K562 (cell line): Measurements from ENCODE around the gene ARPC4. TPM values are rescaled to one million over a fixed set of nuclear protein-coding genes. Genes with fewer than 3 reads are reported as not detected.
A peak's percentile ranks its signal among the peaks of the same experiment; 100 is the strongest.

Source experiments
- ARHGAP35 ChIP-seq: fragments of 450-650 bp; IDR thresholded peaks from 2 replicates; pipeline ENCODE4 v1.6.1; 2018; ENCODE audit not compliant: partially characterized antibody
- ARNT ChIP-seq, 2 experiments: fragments of 450-650 bp; IDR thresholded peaks; 2 replicates each; pipeline ENCODE4 v1.6.1; 2016; ENCODE audit warnings: mild to moderate bottlenecking in 1 of 2
- CXXC5 ChIP-seq: fragments of 250-450 bp; sonication (Bioruptor Pico); IDR thresholded peaks from 2 replicates; pipeline ENCODE4 v1.8.0; 2022; ENCODE audit warnings: inconsistent platforms, mild to moderate bottlenecking, moderate library complexity
- FUS ChIP-seq: fragments of 200-400 bp; formaldehyde crosslinking; optimal IDR thresholded peaks from 2 replicates; pipeline ENCODE3; 2017; ENCODE audit warnings: low read depth, low read length
- HDAC2 ChIP-seq: fragments of 450-650 bp; IDR thresholded peaks from 2 replicates; pipeline ENCODE4 v1.6.1; 2016; ENCODE audit warnings: mild to moderate bottlenecking
- JUNB ChIP-seq: fragments of 450-650 bp; formaldehyde crosslinking; conservative IDR thresholded peaks from 2 replicates; pipeline ENCODE4 v1.4.0; 2020; ENCODE audit warnings: mild to moderate bottlenecking
- KDM1A ChIP-seq, 2 experiments: fragments of 450-650 bp; IDR thresholded peaks; 2 replicates each; pipeline ENCODE4 v1.6.1; 2016; ENCODE audit warnings: mild to moderate bottlenecking in 2 of 2
- NR2C2 ChIP-seq, 2 experiments: fragments of 200-800 bp in 1 of 2; sonication (Bioruptor generic) in 1 of 2; sonication (generic) in 1 of 2; formaldehyde crosslinking in 1 of 2; IDR thresholded peaks; 2 replicates each; pipeline versions ENCODE4 v1.6.1 to v1.8.0; 2016 to 2022; ENCODE audit warnings: mild to moderate bottlenecking in 1 of 2, missing compliant biosample characterization in 1 of 2, missing genetic modification characterization in 1 of 2, missing genetic modification reagents in 1 of 2
- PCBP2 ChIP-seq: fragments of 200-400 bp; formaldehyde crosslinking; IDR thresholded peaks from 2 replicates; pipeline ENCODE4 v1.6.1; 2018; ENCODE audit warnings: low read length, low read depth, mild to moderate bottlenecking, moderate library complexity; ENCODE audit not compliant: poor library complexity, severe bottlenecking
- RCOR1 ChIP-seq, 2 experiments: IDR thresholded peaks; 2 replicates each; pipeline ENCODE4 v1.6.1; 2012; ENCODE audit warnings: low read depth in 2 of 2, low read length in 2 of 2, borderline replicate concordance in 1 of 2, improper control_type of control experiment in 1 of 2
- SMAD3 ChIP-seq: fragments of 450-650 bp; formaldehyde crosslinking; conservative IDR thresholded peaks from 2 replicates; pipeline ENCODE4 v1.4.0; 2020; ENCODE audit warnings: mild to moderate bottlenecking
- SMARCC2 ChIP-seq: fragments of 450-650 bp; IDR thresholded peaks from 2 replicates; pipeline ENCODE4 v1.6.1; 2017; ENCODE audit warnings: antibody characterized with exemption, moderate library complexity, mild to moderate bottlenecking, low read depth
- SREBF2 ChIP-seq: sonication (generic); formaldehyde crosslinking; IDR thresholded peaks from 2 replicates; pipeline ENCODE4 v1.4.0; 2020; ENCODE audit warnings: mild to moderate bottlenecking, missing genetic modification reagents
- TCFL5 ChIP-seq: fragments of 250-450 bp; sonication (Bioruptor Pico); conservative IDR thresholded peaks from 2 replicates; pipeline ENCODE4 v1.6.1; 2021; ENCODE audit warnings: mild to moderate bottlenecking, moderate library complexity, matching md5 sums
- ZFPM2 ChIP-seq: fragments of 250-450 bp; sonication (Bioruptor Pico); IDR thresholded peaks from 2 replicates; pipeline ENCODE4 v1.5.1; 2022; ENCODE audit warnings: mild to moderate bottlenecking
- ZKSCAN1 ChIP-seq: fragments of 150-350 bp; IDR thresholded peaks from 2 replicates; pipeline ENCODE4 v1.6.1; 2016; ENCODE audit warnings: low read depth, low read length
- polyA plus RNA-seq, 8 experiments: library from polyadenylated mRNA; depleted of rRNA in 4 of 8; stranded (reverse) in 5 of 8; unstranded in 3 of 8; fragments of >200 nt; fragmentation: Nextera tagmentation in 2 of 8; fragmentation: Illumina TruSeq in 1 of 8; extraction: Ambion mirVana in 2 of 8; extraction: Trizol in 1 of 8; gene quantifications; 2 replicates each; pipeline versions ENCODE4 v1.2.1 to v1.2.3, GENCODE V29; 2011 to 2014; ENCODE audit warnings: inconsistent platforms in 1 of 8, missing spikeins in 1 of 8
- total RNA-seq, 7 experiments: library from RNA; depleted of rRNA in 6 of 7; stranded (reverse); fragments of >200 nt in 6 of 7; fragmentation: Illumina TruSeq in 2 of 7; extraction: Trizol in 2 of 7; gene quantifications; 2 replicates each; pipeline versions ENCODE4 v1.2.1 to v1.2.3, GENCODE V29; 2011 to 2021; ENCODE audit warnings: low replicate concordance in 1 of 7
- TF ChIP-seq, protein P1 (sequence below), 2 experiments: fragments of 450-650 bp; IDR thresholded peaks; 2 replicates each; pipeline ENCODE4 v1.6.1; 2016
- TF ChIP-seq, protein P2 (sequence below): fragments of 250-450 bp; sonication (Bioruptor Pico); IDR thresholded peaks from 2 replicates; pipeline ENCODE4 v1.5.0; 2021; ENCODE audit warnings: mild to moderate bottlenecking, borderline replicate concordance
- TF ChIP-seq, protein P3 (sequence below): sonication (generic); formaldehyde crosslinking; IDR thresholded peaks from 2 replicates; pipeline ENCODE4 v1.8.0; 2022; ENCODE audit warnings: mild to moderate bottlenecking, missing genetic modification reagents

Gene ARPC4
- total and polyA plus RNA-seq, 9 of the 15 experiments (the other 6 are each of a cell fraction or from before 2014, with no cell fraction given): 20.1 to 153 (median 119) TPM

DNA sequence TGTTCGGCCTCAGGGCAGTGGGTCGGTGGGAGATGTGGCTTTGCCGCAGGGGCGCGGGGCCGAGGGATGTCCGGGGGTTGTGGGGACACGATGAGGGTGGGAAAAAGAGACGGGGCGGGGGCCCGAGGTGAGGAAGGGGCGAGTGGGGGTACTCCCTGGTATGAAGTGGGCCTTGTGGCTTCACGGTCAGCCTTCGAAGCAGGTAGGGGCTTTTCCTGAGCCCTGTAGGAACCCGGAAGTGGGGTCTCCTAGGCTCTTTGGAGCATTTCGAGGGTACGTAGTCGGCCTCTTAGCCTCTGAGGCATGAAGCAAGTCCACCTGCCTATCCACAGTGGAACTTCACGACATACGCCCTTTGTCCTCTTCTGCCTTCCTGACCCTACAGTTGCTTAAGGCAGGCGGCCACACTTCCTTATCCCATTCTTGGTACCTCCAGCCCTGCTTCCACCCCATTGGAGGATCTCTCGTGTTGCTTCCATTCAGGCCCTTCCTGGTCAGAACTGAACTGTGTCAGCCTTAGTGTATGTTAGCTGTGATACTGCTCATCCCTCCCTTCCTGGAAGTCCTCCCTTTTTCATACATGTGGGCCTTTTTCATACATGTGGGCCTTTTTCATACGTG is 389 bp downstream of the ARPC4 start (continued):
- TF ChIP-seq JUNB (CRISPR knock-in tag) (no peak), PCBP2 (no peak), SMARCC2 (no peak), SREBF2 (no peak; the same call in 1 of the 2 replicates), HDAC2 (no peak), NR2C2 (CRISPR knock-in tag; IDR thresholded peaks at IDR 0.05) (no peak), NR2C2 (tag; IDR thresholded peaks at IDR 0.05) (no peak), ZKSCAN1 (peak; percentile 80), TCFL5 (CRISPR knock-in tag) (no peak), ARHGAP35 (no peak), ARNT (IDR thresholded peaks at IDR 0.05) (peak in 1 of 2 experiments; percentile 14; a peak in 1 of 4 replicates), KDM1A (IDR thresholded peaks at IDR 0.05) (no peak), CXXC5 (CRISPR knock-in tag) (no peak), RCOR1 (IDR thresholded peaks at IDR 0.05; ENCODE audit: borderline replicate concordance in 1 of 2, low read depth in 2 of 2, low read length in 2 of 2) (0 out of 4 replicates have a peak, but pooled peaks of 1 of the 2 experiments have one; percentile 21), ZFPM2 (CRISPR knock-in tag) (no peak), FUS (no peak), SMAD3 (CRISPR knock-in tag) (no peak)
- TF ChIP-seq, protein P1, sequence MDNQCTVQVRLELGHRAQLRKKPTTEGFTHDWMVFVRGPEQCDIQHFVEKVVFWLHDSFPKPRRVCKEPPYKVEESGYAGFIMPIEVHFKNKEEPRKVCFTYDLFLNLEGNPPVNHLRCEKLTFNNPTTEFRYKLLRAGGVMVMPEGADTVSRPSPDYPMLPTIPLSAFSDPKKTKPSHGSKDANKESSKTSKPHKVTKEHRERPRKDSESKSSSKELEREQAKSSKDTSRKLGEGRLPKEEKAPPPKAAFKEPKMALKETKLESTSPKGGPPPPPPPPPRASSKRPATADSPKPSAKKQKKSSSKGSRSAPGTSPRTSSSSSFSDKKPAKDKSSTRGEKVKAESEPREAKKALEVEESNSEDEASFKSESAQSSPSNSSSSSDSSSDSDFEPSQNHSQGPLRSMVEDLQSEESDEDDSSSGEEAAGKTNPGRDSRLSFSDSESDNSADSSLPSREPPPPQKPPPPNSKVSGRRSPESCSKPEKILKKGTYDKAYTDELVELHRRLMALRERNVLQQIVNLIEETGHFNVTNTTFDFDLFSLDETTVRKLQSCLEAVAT (IDR thresholded peaks at IDR 0.05): peak; percentile 21 to 33; a peak in 1 of 4 replicates
- TF ChIP-seq, protein P2, sequence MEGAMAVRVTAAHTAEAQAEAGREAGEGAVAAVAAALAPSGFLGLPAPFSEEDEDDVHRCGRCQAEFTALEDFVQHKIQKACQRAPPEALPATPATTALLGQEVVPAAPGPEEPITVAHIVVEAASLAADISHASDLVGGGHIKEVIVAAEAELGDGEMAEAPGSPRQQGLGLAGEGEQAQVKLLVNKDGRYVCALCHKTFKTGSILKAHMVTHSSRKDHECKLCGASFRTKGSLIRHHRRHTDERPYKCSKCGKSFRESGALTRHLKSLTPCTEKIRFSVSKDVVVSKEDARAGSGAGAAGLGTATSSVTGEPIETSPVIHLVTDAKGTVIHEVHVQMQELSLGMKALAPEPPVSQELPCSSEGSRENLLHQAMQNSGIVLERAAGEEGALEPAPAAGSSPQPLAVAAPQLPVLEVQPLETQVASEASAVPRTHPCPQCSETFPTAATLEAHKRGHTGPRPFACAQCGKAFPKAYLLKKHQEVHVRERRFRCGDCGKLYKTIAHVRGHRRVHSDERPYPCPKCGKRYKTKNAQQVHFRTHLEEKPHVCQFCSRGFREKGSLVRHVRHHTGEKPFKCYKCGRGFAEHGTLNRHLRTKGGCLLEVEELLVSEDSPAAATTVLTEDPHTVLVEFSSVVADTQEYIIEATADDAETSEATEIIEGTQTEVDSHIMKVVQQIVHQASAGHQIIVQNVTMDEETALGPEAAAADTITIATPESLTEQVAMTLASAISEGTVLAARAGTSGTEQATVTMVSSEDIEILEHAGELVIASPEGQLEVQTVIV: no peak
- TF ChIP-seq, protein P3, sequence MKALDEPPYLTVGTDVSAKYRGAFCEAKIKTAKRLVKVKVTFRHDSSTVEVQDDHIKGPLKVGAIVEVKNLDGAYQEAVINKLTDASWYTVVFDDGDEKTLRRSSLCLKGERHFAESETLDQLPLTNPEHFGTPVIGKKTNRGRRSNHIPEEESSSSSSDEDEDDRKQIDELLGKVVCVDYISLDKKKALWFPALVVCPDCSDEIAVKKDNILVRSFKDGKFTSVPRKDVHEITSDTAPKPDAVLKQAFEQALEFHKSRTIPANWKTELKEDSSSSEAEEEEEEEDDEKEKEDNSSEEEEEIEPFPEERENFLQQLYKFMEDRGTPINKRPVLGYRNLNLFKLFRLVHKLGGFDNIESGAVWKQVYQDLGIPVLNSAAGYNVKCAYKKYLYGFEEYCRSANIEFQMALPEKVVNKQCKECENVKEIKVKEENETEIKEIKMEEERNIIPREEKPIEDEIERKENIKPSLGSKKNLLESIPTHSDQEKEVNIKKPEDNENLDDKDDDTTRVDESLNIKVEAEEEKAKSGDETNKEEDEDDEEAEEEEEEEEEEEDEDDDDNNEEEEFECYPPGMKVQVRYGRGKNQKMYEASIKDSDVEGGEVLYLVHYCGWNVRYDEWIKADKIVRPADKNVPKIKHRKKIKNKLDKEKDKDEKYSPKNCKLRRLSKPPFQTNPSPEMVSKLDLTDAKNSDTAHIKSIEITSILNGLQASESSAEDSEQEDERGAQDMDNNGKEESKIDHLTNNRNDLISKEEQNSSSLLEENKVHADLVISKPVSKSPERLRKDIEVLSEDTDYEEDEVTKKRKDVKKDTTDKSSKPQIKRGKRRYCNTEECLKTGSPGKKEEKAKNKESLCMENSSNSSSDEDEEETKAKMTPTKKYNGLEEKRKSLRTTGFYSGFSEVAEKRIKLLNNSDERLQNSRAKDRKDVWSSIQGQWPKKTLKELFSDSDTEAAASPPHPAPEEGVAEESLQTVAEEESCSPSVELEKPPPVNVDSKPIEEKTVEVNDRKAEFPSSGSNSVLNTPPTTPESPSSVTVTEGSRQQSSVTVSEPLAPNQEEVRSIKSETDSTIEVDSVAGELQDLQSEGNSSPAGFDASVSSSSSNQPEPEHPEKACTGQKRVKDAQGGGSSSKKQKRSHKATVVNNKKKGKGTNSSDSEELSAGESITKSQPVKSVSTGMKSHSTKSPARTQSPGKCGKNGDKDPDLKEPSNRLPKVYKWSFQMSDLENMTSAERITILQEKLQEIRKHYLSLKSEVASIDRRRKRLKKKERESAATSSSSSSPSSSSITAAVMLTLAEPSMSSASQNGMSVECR (CRISPR knock-in tag): peak; percentile 83
